Measurements from ENCODE around the gene DISC1.

Gene DISC1

GRCh38 chr1:232016616-232017015 is 390.0 kb downstream of the DISC1 start:
- peaks cover 33% of the 10 kb centered on the region for H3K4me1 Mint-ChIP-seq
- no peak overlapping the region for H3K4me3 Mint-ChIP-seq
- H3K27ac Mint-ChIP-seq: peak overlapping the region; percentile 1 to 27 (median 11)
- H3K9me3 Mint-ChIP-seq: no peaks in the 10 kb centered on the region
- H3K36me3 Mint-ChIP-seq (ENCODE audit: low read depth): no peaks in the 10 kb centered on the region
- peaks cover 8% of the 10 kb centered on the region for H3K27me3 Mint-ChIP-seq (ENCODE audit: low read depth)
- TF ChIP-seq CTCF (IDR thresholded peaks at IDR 0.05; ENCODE audit: unreplicated experiment in 3 of 3): no peak

GRCh38 chr1:232017057-232017456 is 390.5 kb downstream of the DISC1 start:
- H3K27ac Mint-ChIP-seq: peak overlapping the region; percentile 1 to 27 (median 11)
- H3K4me3 Mint-ChIP-seq: no peak overlapping the region
- H3K27me3 Mint-ChIP-seq (ENCODE audit: low read depth): peaks cover 8% of the 10 kb centered on the region
- no peaks in the 10 kb centered on the region for H3K9me3 Mint-ChIP-seq
- H3K36me3 Mint-ChIP-seq (ENCODE audit: low read depth): no peaks in the 10 kb centered on the region
- peaks cover 33% of the 10 kb centered on the region for H3K4me1 Mint-ChIP-seq
- TF ChIP-seq CTCF (IDR thresholded peaks at IDR 0.05; ENCODE audit: unreplicated experiment in 3 of 3): no peak

- Mint-ChIP-seq H3K4me1 (peaks cover 33% of the 10 kb centered on the region), H3K4me3 (no peak overlapping the region), H3K27ac (no peak overlapping the region), H3K36me3 (ENCODE audit: low read depth) (no peaks in the 10 kb centered on the region), H3K9me3 (no peaks in the 10 kb centered on the region), H3K27me3 (ENCODE audit: low read depth) (peaks cover 8% of the 10 kb centered on the region)
- no peak for TF ChIP-seq CTCF (IDR thresholded peaks at IDR 0.05; ENCODE audit: unreplicated experiment in 3 of 3)
Observed at GRCh38 chr1:232017759-232018158, 391.2 kb downstream of the DISC1 start.

- Mint-ChIP-seq H3K36me3 (ENCODE audit: low read depth) (no peaks in the 10 kb centered on the region), H3K4me3 (no peak overlapping the region), H3K4me1 (peaks cover 26% of the 10 kb centered on the region), H3K27me3 (ENCODE audit: low read depth) (peaks cover 8% of the 10 kb centered on the region), H3K27ac (no peak overlapping the region), H3K9me3 (no peaks in the 10 kb centered on the region)
- TF ChIP-seq CTCF (IDR thresholded peaks at IDR 0.05; ENCODE audit: unreplicated experiment in 3 of 3): no peak
Observed at GRCh38 chr1:232018231-232019025, 391.8 kb downstream of the DISC1 start.

GRCh38 chr1:232019026-232019340 is 392.4 kb downstream of the DISC1 start:
- Mint-ChIP-seq H3K36me3 (ENCODE audit: low read depth) (no peaks in the 10 kb centered on the region), H3K27ac (no peak overlapping the region), H3K9me3 (no peaks in the 10 kb centered on the region), H3K4me3 (no peak overlapping the region), H3K4me1 (peaks cover 21% of the 10 kb centered on the region), H3K27me3 (ENCODE audit: low read depth) (peaks cover 8% of the 10 kb centered on the region)
- no peak for TF ChIP-seq CTCF (IDR thresholded peaks at IDR 0.05; ENCODE audit: unreplicated experiment in 3 of 3)

- Mint-ChIP-seq H3K4me3 (no peak overlapping the region), H3K27me3 (ENCODE audit: low read depth) (peaks cover 8% of the 10 kb centered on the region), H3K4me1 (peaks cover 13% of the 10 kb centered on the region), H3K36me3 (ENCODE audit: low read depth) (no peaks in the 10 kb centered on the region), H3K9me3 (no peaks in the 10 kb centered on the region), H3K27ac (no peak overlapping the region)
- no peak for TF ChIP-seq CTCF (IDR thresholded peaks at IDR 0.05; ENCODE audit: unreplicated experiment in 3 of 3)
Observed at GRCh38 chr1:232020352-232020751, 393.8 kb downstream of the DISC1 start.

Measured in nephron (organoid).